SK-N-SH (cell line): ENCODE results near the gene FAIM2. TPM values are rescaled to one million over a fixed set of nuclear protein-coding genes. Genes with fewer than 3 reads are reported as not detected.

ENCODE experiments used
- CTCF ChIA-PET: fragments of 300-600, 350-600 bp; formaldehyde crosslinking; extraction: SDS; loops from one replicate; lab custom pipeline; 2021; lab: Yijun Ruan, JAX
- POLR2A ChIA-PET: fragments of 350-600 bp; sonication (Branson Sonifier 250); formaldehyde crosslinking; extraction: SDS; loops from one replicate; lab custom pipeline; 2020; ENCODE audit warnings: antibody characterized with exemption, inconsistent platforms; lab: Yijun Ruan, JAX
- DNase-seq: peaks from one replicate; pipeline ENCODE4 v3.0.0; 2012
- H2AFZ ChIP-seq: fragments of 200-600 bp; sonication (generic); 2 replicates; pipeline ENCODE4 v1.8.1; 2016; ENCODE audit warnings: antibody characterized with exemption, mild to moderate bottlenecking, low read depth
- H3F3A ChIP-seq: fragments of 200-600 bp; sonication (generic); replicated peaks from 2 replicates; pipeline ENCODE3; 2016; ENCODE audit warnings: antibody characterized with exemption, mild to moderate bottlenecking; ENCODE audit not compliant: insufficient read depth
- H3K27ac ChIP-seq, 2 experiments: fragments of 200-500 bp in 1 of 2; fragments of 200-600 bp in 1 of 2; sonication (Bioruptor generic) in 1 of 2; sonication (generic), shearing (Covaris generic) in 1 of 2; 2 replicates each; pipeline versions ENCODE4 v1.5.1 to v1.6.1; 2014 to 2016; ENCODE audit warnings: low read depth in 2 of 2, inconsistent platforms in 1 of 2, low read length in 1 of 2, mild to moderate bottlenecking in 1 of 2, mixed read lengths in 1 of 2
- H3K27me3 ChIP-seq: fragments of 200-600 bp; sonication (generic), shearing (Covaris generic); 2 replicates; pipeline ENCODE4 v1.6.1; 2016; ENCODE audit warnings: mixed run types; ENCODE audit not compliant: insufficient read depth
- H3K36me3 ChIP-seq, 2 experiments: fragments of 200-500 bp in 1 of 2; fragments of 200-600 bp in 1 of 2; sonication (Bioruptor generic) in 1 of 2; sonication (generic) in 1 of 2; replicated peaks in 1 of 2; 2 replicates each; pipeline versions ENCODE3 to v1.5.1; 2014 to 2016; ENCODE audit warnings: low read length in 1 of 2, mild to moderate bottlenecking in 1 of 2; ENCODE audit not compliant: insufficient read depth in 2 of 2, control insufficient read depth in 1 of 2
- H3K4me1 ChIP-seq, 2 experiments: fragments of 200-500 bp in 1 of 2; fragments of 200-600 bp in 1 of 2; sonication (Bioruptor generic) in 1 of 2; sonication (generic), shearing (Covaris generic) in 1 of 2; 2 replicates each; pipeline versions ENCODE4 v1.5.1 to v1.6.1; 2014 to 2016; ENCODE audit warnings: low read depth in 1 of 2, low read length in 1 of 2, mixed run types in 1 of 2; ENCODE audit not compliant: insufficient read depth in 2 of 2, control insufficient read depth in 1 of 2
- H3K4me2 ChIP-seq: fragments of 200-600 bp; sonication (generic), shearing (Covaris generic); 2 replicates; pipeline ENCODE4 v1.6.1; 2017; ENCODE audit warnings: mixed run types
- H3K4me3 ChIP-seq, 2 experiments: fragments of 200-500 bp in 1 of 2; fragments of 200-600 bp in 1 of 2; sonication (Bioruptor generic) in 1 of 2; sonication (generic), shearing (Covaris generic) in 1 of 2; 2 replicates each; pipeline versions ENCODE4 v1.5.1 to v1.8.1; 2014 to 2016; ENCODE audit warnings: low read depth in 2 of 2, inconsistent platforms in 1 of 2, low read length in 1 of 2, mild to moderate bottlenecking in 1 of 2, mixed read lengths in 1 of 2, moderate library complexity in 1 of 2
- H3K79me2 ChIP-seq: fragments of 200-600 bp; sonication (generic); 2 replicates; pipeline ENCODE4 v1.8.1; 2017; ENCODE audit warnings: mild to moderate bottlenecking; ENCODE audit not compliant: insufficient read depth
- H3K9ac ChIP-seq: fragments of 200-600 bp; sonication (generic); 2 replicates; pipeline ENCODE4 v1.6.1; 2017; ENCODE audit warnings: mixed run types
- H3K9me2 ChIP-seq: fragments of 200-600 bp; sonication (generic); 2 replicates; pipeline ENCODE4 v1.6.1; 2017; ENCODE audit warnings: mixed run types
- H3K9me3 ChIP-seq: fragments of 200-600 bp; sonication (generic); 2 replicates; pipeline ENCODE4 v1.6.1; 2017; ENCODE audit warnings: mixed run types, mild to moderate bottlenecking, moderate library complexity
- H4K20me1 ChIP-seq: fragments of 200-600 bp; sonication (generic); 2 replicates; pipeline ENCODE4 v1.6.1; 2017; ENCODE audit warnings: mild to moderate bottlenecking, mixed run types; ENCODE audit not compliant: insufficient read depth
- CHD2 ChIP-seq: fragments of 150-350 bp; IDR thresholded peaks from 2 replicates; pipeline ENCODE4 v1.6.1; 2018; ENCODE audit warnings: low read length; ENCODE audit not compliant: partially characterized antibody
- EP300 ChIP-seq, 2 experiments: IDR thresholded peaks; 2 replicates each; pipeline versions ENCODE4 v1.4.0 to v1.6.1; 2012; ENCODE audit warnings: borderline replicate concordance in 1 of 2, low read depth in 1 of 2, low read length in 1 of 2
- GATA2 ChIP-seq: sonication (generic); formaldehyde crosslinking; IDR thresholded peaks from 2 replicates; pipeline ENCODE4 v1.5.0; 2020; ENCODE audit warnings: mild to moderate bottlenecking, missing genetic modification reagents
- MEF2A ChIP-seq: IDR thresholded peaks from 2 replicates; pipeline ENCODE4 v1.4.0; 2012; ENCODE audit warnings: low read depth, borderline replicate concordance
- NFIC ChIP-seq: IDR thresholded peaks from 2 replicates; pipeline ENCODE4 v1.4.0; 2012; ENCODE audit warnings: borderline replicate concordance
- POLR2AphosphoS5 ChIP-seq: IDR thresholded peaks from 2 replicates; pipeline ENCODE4 v1.6.1; 2012; ENCODE audit warnings: low read depth, low read length
- RAD21 ChIP-seq: IDR thresholded peaks from 2 replicates; pipeline ENCODE4 v1.6.1; 2012; ENCODE audit warnings: mild to moderate bottlenecking, low read length
- TEAD4 ChIP-seq: IDR thresholded peaks from 2 replicates; pipeline ENCODE4 v1.4.0; 2012; ENCODE audit warnings: mild to moderate bottlenecking, borderline replicate concordance; ENCODE audit not compliant: insufficient read depth
- USF2 ChIP-seq: fragments of 150-350 bp; IDR thresholded peaks from 2 replicates; pipeline ENCODE4 v1.6.1; 2017; ENCODE audit warnings: antibody characterized with exemption, low read length, low read depth, borderline replicate concordance
- WGBS: methylation state at CpG from one replicate; pipeline ENCODE4 v1.1.6; 2017; ENCODE audit warnings: low lambda C conversion rate; 5-methylcytosine and 5-hydroxymethylcytosine counted together
- polyA plus RNA-seq, 3 experiments: library from polyadenylated mRNA; depleted of rRNA; stranded (reverse); fragments of >200 nt; gene quantifications; 2 replicates each; pipeline ENCODE4 v1.2.3, GENCODE V29; 2012
- TF ChIP-seq, protein P1 (sequence below): IDR thresholded peaks from 2 replicates; pipeline ENCODE4; 2012
- TF ChIP-seq, protein P2 (sequence below): IDR thresholded peaks from 2 replicates; pipeline ENCODE4 v1.4.0; 2012; ENCODE audit warnings: low read depth

The FAIM2 gene
- polyA plus RNA-seq, 1 of the 3 experiments (the other 2 are of a cell fraction): 11.3 TPM

DNA sequence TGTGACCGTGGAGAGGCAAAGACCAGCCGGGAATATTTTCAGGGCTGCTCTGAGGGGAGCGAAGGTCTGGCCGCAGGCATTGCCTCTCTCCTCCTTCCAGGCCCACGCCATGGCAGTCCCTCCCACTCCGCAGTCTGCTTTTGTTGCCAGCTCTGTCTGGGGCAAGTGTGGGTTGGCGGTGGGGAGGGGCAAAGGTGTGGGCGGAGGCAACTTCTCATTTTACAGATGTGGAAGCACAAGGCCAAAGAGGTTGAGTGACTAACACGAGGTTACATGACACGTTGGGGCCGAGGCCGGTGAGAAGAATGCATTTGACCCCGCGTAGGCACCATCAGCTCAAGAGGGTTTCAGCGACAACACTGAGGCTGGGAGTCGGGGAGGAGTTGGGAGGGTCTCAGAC, 6.1 kb upstream of the FAIM2 start:
- Histone ChIP-seq H3K27ac (no peak overlapping the region), H3F3A (no peaks in the 10 kb centered on the region), H3K36me3 (no peaks in the 10 kb centered on the region), H3K9me2 (no peaks in the 10 kb centered on the region), H3K4me3 (no peak overlapping the region), H4K20me1 (no peaks in the 10 kb centered on the region), H3K9ac (no peak overlapping the region), H2AFZ (no peak overlapping the region), H3K79me2 (no peaks in the 10 kb centered on the region), H3K4me1 (peaks cover 0 to 7% of the 10 kb centered on the region in 2 experiments; a peak in 1 of 4 replicates), H3K4me2 (no peak overlapping the region), H3K27me3 (no peaks in the 10 kb centered on the region), H3K9me3 (no peaks in the 10 kb centered on the region)
- 83% methylated on average over 10 of the region's 16 CpGs for WGBS
- no peak for DNase-seq
- TF ChIP-seq, protein P1, sequence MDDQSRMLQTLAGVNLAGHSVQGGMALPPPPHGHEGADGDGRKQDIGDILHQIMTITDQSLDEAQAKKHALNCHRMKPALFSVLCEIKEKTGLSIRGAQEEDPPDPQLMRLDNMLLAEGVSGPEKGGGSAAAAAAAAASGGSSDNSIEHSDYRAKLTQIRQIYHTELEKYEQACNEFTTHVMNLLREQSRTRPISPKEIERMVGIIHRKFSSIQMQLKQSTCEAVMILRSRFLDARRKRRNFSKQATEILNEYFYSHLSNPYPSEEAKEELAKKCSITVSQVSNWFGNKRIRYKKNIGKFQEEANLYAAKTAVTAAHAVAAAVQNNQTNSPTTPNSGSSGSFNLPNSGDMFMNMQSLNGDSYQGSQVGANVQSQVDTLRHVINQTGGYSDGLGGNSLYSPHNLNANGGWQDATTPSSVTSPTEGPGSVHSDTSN: no peak
- TF ChIP-seq, protein P2, sequence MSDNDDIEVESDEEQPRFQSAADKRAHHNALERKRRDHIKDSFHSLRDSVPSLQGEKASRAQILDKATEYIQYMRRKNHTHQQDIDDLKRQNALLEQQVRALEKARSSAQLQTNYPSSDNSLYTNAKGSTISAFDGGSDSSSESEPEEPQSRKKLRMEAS: 0 out of 2 replicates have a peak, but pooled peaks have one; percentile 41
- ChIA-PET CTCF (interaction anchor here (1.2 to 1.7 kb wide), 3 partner anchors 36 to 58 kb away, joined by 6 to 11 read pairs (median 7); no protein-coding TSS in a partner anchor), POLR2A (no interaction called here)

DNA sequence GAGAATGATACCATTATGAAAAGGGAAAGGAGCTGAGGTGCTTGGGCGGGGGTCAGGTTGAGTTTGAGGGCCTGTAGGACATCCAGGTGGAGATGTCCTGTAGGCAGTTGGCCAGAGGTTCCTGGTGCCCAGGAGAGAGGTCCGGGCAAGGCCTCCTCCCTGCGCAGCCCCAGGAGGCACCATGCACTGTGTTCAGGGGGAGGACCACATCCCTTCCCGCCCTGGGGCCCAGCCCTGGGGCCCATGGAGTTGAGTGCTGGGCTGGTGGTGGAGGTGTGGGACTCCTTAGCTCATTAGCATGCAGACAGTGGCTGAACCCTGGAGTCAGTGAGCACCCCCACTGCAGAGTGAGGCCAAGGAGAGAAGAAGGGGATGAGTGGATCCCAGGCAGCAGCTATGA, 5.7 kb upstream of the FAIM2 start:
- TF ChIP-seq NFIC (no peak), POLR2AphosphoS5 (no peak), TEAD4 (no peak), CHD2 (no peak), EP300 (IDR thresholded peaks at IDR 0.05; ENCODE audit: borderline replicate concordance in 1 of 2, low read depth in 1 of 2, low read length in 1 of 2) (no peak), RAD21 (no peak), GATA2 (CRISPR knock-in tag) (no peak), USF2 (no peak), MEF2A (no peak)
- H3K36me3 ChIP-seq: no peaks in the 10 kb centered on the region
- no peaks in the 10 kb centered on the region for H3K79me2 ChIP-seq
- no peak overlapping the region for H3K4me3 ChIP-seq
- POLR2A ChIA-PET: no interaction called here
- no peaks in the 10 kb centered on the region for H3K9me3 ChIP-seq
- no peak overlapping the region for H3K4me2 ChIP-seq
- 61% methylated on average over 2 of the region's 4 CpGs for WGBS
- H4K20me1 ChIP-seq: no peaks in the 10 kb centered on the region
- no peak overlapping the region for H2AFZ ChIP-seq
- H3K27ac ChIP-seq: no peak overlapping the region
- no peak for DNase-seq
- no peaks in the 10 kb centered on the region for H3F3A ChIP-seq
- CTCF ChIA-PET: interaction anchor here (1.2 to 1.7 kb wide), 3 partner anchors 36 to 58 kb away, joined by 6 to 11 read pairs (median 7); no protein-coding TSS in a partner anchor
- H3K9ac ChIP-seq: no peak overlapping the region
- no peaks in the 10 kb centered on the region for H3K9me2 ChIP-seq
- H3K4me1 ChIP-seq: peaks cover 0 to 9% of the 10 kb centered on the region in 2 experiments; a peak in 1 of 4 replicates
- no peaks in the 10 kb centered on the region for H3K27me3 ChIP-seq
